HG02798 (cell line): ENCODE data around the gene KCNQ2.

ENCODE experiments used
- ATAC-seq: cut with Tn5 transposase; IDR thresholded peaks from one replicate; pipeline ENCODE4 v1.9.1; 2021; ENCODE audit warnings: mild to moderate bottlenecking; ENCODE audit not compliant: unreplicated experiment, poor library complexity

The KCNQ2 gene

GRCh38 chr20:63377951-63378381 lies 94.5 kb downstream of the KCNQ2 start:
- ATAC-seq, result no peak

GRCh38 chr20:63377256-63377941 lies 95.1 kb downstream of the KCNQ2 start:
- ATAC-seq, result no peak

GRCh38 chr20:63376283-63377250 lies 95.9 kb downstream of the KCNQ2 start:
- no peak for ATAC-seq

- no peak for ATAC-seq
Measured at GRCh38 chr20:63375438-63375837, 97.0 kb downstream of the KCNQ2 start.

GRCh38 chr20:63374504-63374903 lies 98.0 kb downstream of the KCNQ2 start:
- no peak for ATAC-seq

- no peak for ATAC-seq
Measured at GRCh38 chr20:63373996-63374395, 98.5 kb downstream of the KCNQ2 start.

GRCh38 chr20:63372971-63373885 lies 99.2 kb downstream of the KCNQ2 start:
- ATAC-seq, result no peak

- no peak for ATAC-seq
Measured at GRCh38 chr20:63371291-63371865, 101.1 kb downstream of the KCNQ2 start.

GRCh38 chr20:63370618-63371187 lies 101.8 kb downstream of the KCNQ2 start:
- ATAC-seq, result no peak

- no peak for ATAC-seq
Measured at GRCh38 chr20:63369724-63370617, 102.5 kb downstream of the KCNQ2 start.

GRCh38 chr20:63369024-63369530 lies 103.4 kb downstream of the KCNQ2 start:
- no peak for ATAC-seq

- ATAC-seq, result no peak
Measured at GRCh38 chr20:63368151-63368550, 104.3 kb downstream of the KCNQ2 start.

GRCh38 chr20:63367446-63368055 lies 104.9 kb downstream of the KCNQ2 start:
- no peak for ATAC-seq

- ATAC-seq, result no peak
Measured at GRCh38 chr20:63366390-63367365, 105.8 kb downstream of the KCNQ2 start.

- no peak for ATAC-seq
Measured at GRCh38 chr20:63365601-63366389, 106.7 kb downstream of the KCNQ2 start.
